Prostate gland (tissue), 2 donors: ENCODE results near the gene MYADML2. TPM values are rescaled to one million over a fixed set of nuclear protein-coding genes. Genes with fewer than 3 reads are reported as not detected.

Source experiments
- DNase-seq: peaks from one replicate; pipeline ENCODE4 v3.0.0-alpha.2; 2019; ENCODE audit warnings: low spot score
- H3K27ac ChIP-seq, 2 donors: fragments of 200-600 bp; sonication (generic); 2 replicates each; pipeline ENCODE4 v1.5.1; 2017 to 2019
- H3K27me3 ChIP-seq: fragments of 200-600 bp; sonication (generic); replicated peaks from 2 replicates; pipeline ENCODE4 v1.5.1; 2019; ENCODE audit not compliant: insufficient read depth
- H3K36me3 ChIP-seq, 2 donors: fragments of 200-600 bp; sonication (generic); 1 replicate in 1 of 2; 2 replicates in 1 of 2; pipeline versions ENCODE4 v1.5.1 to v1.8.1; 2017 to 2019
- H3K4me1 ChIP-seq: fragments of 200-600 bp; sonication (generic); replicated peaks from 2 replicates; pipeline ENCODE4 v1.5.1; 2019
- H3K4me3 ChIP-seq, 2 donors: fragments of 200-600 bp; sonication (generic); 2 replicates each; pipeline ENCODE4 v1.5.1; 2017 to 2019
- H3K9me3 ChIP-seq: fragments of 200-600 bp; sonication (generic); 2 replicates; pipeline ENCODE4 v1.5.1; 2017
- POLR2A ChIP-seq: fragments of 450-650 bp; IDR thresholded peaks from one replicate; pipeline ENCODE4 v1.6.1; 2016; ENCODE audit warnings: antibody characterized with exemption, mild to moderate bottlenecking
- POLR2AphosphoS5 ChIP-seq: sonication (generic); formaldehyde crosslinking; IDR thresholded peaks from one replicate; pipeline ENCODE4 v1.6.1; 2017; ENCODE audit warnings: antibody characterized with exemption
- WGBS: methylation state at CpG from one replicate; pipeline ENCODE4 v1.1.5; 2018; 5-methylcytosine and 5-hydroxymethylcytosine counted together
- intact Hi-C: fragments of 100-400 bp; cut with DNase I; formaldehyde crosslinking; loops from one replicate; pipeline ENCODE4 v1.14.2; 2022
- total RNA-seq, 2 donors: library from RNA; depleted of rRNA; stranded (reverse); fragments of >200 nt; gene quantifications; one replicate each; pipeline ENCODE4 v1.1.0, GENCODE V29; 2016
- TF ChIP-seq, protein P1 (sequence below), 4 experiments: fragments of 200-600 bp in 2 of 4; fragments of 450-650 bp in 2 of 4; sonication (generic) in 2 of 4; IDR thresholded peaks; 1 replicate in 3 of 4; 2 replicates in 1 of 4; pipeline ENCODE4 v1.5.1; 2016 to 2019; ENCODE audit warnings: antibody characterized with exemption in 4 of 4, mild to moderate bottlenecking in 2 of 4, moderate library complexity in 2 of 4

The MYADML2 gene
- total RNA-seq, 2 donors from 2014 or later: 0.14 TPM; not detected in 1

DNA sequence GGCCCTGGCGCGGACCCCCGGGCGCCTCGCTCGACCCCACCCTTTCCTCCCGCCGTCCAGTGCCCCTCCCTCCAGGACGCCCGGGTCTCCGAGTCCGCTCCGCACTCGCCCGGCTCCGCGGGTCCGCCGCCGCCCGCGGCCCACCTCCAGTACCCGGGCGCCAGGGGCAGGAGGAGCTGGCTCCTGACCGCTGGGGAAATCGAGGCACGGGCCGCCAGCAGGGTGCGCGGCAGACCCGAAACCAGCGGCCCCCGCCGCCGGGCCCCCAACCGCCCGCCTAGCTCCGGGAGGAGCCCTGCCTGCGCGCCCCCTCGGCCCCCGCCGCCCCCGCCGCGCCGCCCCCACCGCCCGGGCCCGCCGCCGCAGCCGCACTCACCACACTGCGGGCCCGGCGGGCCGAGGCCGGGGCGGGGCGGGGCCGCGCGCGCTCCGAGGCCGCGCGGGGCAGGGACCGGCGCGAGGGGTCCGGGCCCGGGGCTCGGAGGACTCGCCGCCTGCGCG is 19.8 kb downstream of the MYADML2 start:
- WGBS: 1% methylated on average over 10 of the region's 78 CpGs
- peaks cover 22% of the 10 kb centered on the region for H3K4me1 ChIP-seq
- H3K27me3 ChIP-seq: no peaks in the 10 kb centered on the region
- intact Hi-C loops: no loop called here
- H3K27ac ChIP-seq: peak overlapping the region; percentile 83 to 85
- peak overlapping the region; percentile 89 to 98 for H3K4me3 ChIP-seq
- H3K36me3 ChIP-seq: no peaks in the 10 kb centered on the region
- no peak for TF ChIP-seq POLR2A
- TF ChIP-seq, protein P1, sequence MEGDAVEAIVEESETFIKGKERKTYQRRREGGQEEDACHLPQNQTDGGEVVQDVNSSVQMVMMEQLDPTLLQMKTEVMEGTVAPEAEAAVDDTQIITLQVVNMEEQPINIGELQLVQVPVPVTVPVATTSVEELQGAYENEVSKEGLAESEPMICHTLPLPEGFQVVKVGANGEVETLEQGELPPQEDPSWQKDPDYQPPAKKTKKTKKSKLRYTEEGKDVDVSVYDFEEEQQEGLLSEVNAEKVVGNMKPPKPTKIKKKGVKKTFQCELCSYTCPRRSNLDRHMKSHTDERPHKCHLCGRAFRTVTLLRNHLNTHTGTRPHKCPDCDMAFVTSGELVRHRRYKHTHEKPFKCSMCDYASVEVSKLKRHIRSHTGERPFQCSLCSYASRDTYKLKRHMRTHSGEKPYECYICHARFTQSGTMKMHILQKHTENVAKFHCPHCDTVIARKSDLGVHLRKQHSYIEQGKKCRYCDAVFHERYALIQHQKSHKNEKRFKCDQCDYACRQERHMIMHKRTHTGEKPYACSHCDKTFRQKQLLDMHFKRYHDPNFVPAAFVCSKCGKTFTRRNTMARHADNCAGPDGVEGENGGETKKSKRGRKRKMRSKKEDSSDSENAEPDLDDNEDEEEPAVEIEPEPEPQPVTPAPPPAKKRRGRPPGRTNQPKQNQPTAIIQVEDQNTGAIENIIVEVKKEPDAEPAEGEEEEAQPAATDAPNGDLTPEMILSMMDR (IDR thresholded peaks at IDR 0.05): no peak
- TF ChIP-seq POLR2AphosphoS5: no peak
- no peaks in the 10 kb centered on the region for H3K9me3 ChIP-seq
- no peak for DNase-seq

DNA sequence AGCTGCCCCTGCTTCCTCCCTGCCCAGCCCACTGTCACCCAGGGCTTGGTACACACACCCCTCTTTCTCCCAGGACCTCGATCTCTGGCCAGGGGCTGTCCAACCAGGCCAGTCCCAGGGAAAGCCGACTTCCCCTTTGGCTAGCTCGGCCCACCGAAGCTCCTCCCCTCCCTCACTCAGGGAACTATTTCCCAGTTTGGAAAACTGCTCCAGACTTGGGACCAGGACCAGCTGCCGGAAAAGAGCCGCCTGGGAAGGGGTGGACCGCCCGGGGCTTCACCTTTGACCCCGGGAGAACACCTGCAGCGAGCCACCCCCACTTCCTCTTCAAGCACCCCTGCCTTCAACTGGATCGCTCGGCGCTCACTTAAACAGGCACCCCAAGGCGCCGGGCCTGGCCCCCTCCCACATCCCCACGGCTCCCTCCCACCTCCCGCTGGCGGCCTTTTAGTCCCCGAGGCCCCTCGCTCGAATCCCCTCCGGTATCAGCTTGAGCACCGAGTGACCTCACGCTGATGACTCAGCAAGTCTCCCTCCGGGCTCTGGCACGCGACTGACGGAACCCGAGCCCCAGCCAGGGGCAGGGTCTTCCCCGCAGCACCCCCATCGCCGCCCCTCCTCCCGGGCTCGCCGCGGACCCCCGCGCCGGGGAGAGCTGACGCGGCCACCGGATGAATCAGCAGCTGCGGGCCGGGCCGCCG is 20.4 kb downstream of the MYADML2 start:
- H3K27me3 ChIP-seq: no peaks in the 10 kb centered on the region
- intact Hi-C loops: no loop called here
- H3K27ac ChIP-seq: peak overlapping the region; percentile 83 to 85
- H3K4me1 ChIP-seq: peaks cover 22% of the 10 kb centered on the region
- peak; percentile 51 for DNase-seq
- WGBS: under 1% methylated on average over 32 of the region's 46 CpGs
- no peaks in the 10 kb centered on the region for H3K9me3 ChIP-seq
- peak overlapping the region; percentile 89 to 98 for H3K4me3 ChIP-seq
- no peaks in the 10 kb centered on the region for H3K36me3 ChIP-seq
- TF ChIP-seq POLR2AphosphoS5 (peak; percentile 61), POLR2A (peak; percentile 38)
- TF ChIP-seq, protein P1 (IDR thresholded peaks at IDR 0.05): no peak

DNA sequence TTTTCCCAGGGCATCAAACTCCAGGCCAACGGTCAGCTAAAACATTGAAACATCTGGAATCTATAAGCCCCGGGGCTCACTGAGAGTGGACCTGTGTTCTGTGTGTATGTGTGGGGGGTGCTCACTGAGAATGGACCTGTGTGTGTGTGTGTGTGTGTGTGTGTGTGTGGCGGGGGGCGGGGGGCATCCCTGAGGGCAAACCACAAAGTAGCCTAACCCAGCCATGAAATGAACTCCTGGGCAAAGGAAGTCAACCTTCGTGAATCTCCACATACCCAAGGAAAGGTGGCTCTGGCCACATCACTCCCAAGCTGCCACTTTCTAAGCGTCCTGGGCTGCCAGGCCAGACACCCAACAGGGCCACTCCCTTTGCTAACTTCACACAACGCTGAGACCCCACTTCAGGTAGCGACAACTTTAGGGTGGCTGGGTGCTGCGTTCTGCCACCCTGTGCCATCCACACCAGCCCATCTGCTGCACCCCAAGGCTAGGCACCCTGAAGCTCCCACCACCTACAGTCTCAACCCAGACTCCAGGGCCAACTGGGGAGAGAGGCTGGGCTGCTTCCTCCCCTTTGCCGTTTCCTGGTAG is 21.1 kb downstream of the MYADML2 start:
- intact Hi-C loops: no loop called here
- peak overlapping the region; percentile 83 to 85 for H3K27ac ChIP-seq
- WGBS: 61% methylated on average over 10 of the region's 10 CpGs
- H3K4me1 ChIP-seq: peaks cover 22% of the 10 kb centered on the region
- H3K36me3 ChIP-seq: no peaks in the 10 kb centered on the region
- no peak for TF ChIP-seq POLR2AphosphoS5
- TF ChIP-seq POLR2A: no peak
- TF ChIP-seq, protein P1 (IDR thresholded peaks at IDR 0.05): no peak
- H3K27me3 ChIP-seq: no peaks in the 10 kb centered on the region
- H3K9me3 ChIP-seq: no peaks in the 10 kb centered on the region
- DNase-seq: no peak
- H3K4me3 ChIP-seq: peak overlapping the region; percentile 89 to 98

DNA sequence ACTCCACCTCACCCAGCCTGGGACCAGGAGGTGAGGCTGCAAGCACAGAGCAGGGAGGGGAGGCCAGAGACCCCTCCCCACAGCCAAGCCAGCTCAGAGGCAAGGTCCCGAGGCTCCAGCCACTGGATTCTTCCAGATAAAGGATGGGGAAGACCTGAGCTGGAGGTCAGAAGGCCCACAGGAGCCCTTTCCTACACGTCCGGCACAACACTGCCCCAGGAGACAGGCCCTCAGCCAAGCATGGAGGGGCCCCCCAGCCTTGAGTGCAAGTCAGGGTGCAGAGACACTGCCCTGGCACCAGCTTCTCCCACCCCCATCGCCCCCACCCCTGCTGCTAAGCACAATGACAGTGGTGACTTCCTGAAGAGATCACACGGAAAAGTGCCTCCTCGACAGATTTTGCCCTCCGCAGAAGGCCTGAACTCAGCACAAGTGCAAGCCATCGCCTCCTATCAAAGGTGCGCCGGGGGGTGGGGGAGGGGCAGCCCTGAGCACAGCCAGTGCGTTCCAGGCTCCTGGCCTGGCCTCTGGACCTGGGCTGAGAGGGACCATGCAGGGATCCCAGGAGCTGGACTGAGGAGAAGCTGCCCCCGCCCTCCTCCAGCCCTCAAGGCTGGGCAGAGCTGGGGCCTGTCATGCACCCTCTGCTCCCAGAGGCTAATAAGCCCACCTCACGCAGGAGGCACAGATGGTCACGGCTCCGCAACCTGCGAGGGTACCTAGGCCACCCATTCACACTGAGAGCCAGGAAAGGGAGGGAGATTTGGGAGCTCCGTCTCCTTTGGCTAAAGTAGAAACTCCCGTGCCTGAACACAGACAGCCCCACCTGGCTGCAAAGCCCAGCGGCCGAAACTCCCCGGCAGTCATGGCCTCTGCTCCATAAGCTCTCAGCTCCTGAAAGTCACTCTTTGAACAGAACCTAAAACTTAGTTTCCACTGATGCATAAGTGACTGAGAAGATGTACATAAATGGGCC is 22.2 kb downstream of the MYADML2 start:
- Histone ChIP-seq H3K4me1 (peaks cover 22% of the 10 kb centered on the region), H3K27me3 (no peaks in the 10 kb centered on the region), H3K9me3 (no peaks in the 10 kb centered on the region), H3K4me3 (no peak overlapping the region), H3K27ac (no peak overlapping the region), H3K36me3 (no peaks in the 10 kb centered on the region)
- 68% methylated on average over 21 of the region's 21 CpGs for WGBS
- DNase-seq: no peak
- intact Hi-C loops: no loop called here
- TF ChIP-seq, protein P1 (IDR thresholded peaks at IDR 0.05): no peak
- TF ChIP-seq POLR2A (no peak), POLR2AphosphoS5 (no peak)
